Measurements from ENCODE around the gene SHANK1. TPM values are rescaled to one million over a fixed set of nuclear protein-coding genes. Genes with fewer than 3 reads are reported as not detected.
A peak's percentile ranks its signal among the peaks of the same experiment; 100 is the strongest.

SHANK1 gene
- total RNA-seq, 2 experiments from 2014 or later: not detected

GRCh38 chr19:50697414-50698124, 22.0 kb downstream of the SHANK1 start:
- no peak overlapping the region for H3K4me3 Mint-ChIP-seq
- CTCF ChIA-PET: interaction anchor here (0.5 to 0.7 kb wide), 4 partner anchors 52 to 277 kb away, joined by 3 to 4 read pairs (median 3); no protein-coding TSS in a partner anchor
- no peak overlapping the region for H3K27ac Mint-ChIP-seq
- ATAC-seq: no peak
- H3K9me3 Mint-ChIP-seq (ENCODE audit: low read depth): no peaks in the 10 kb centered on the region
- H3K36me3 Mint-ChIP-seq (ENCODE audit: low read depth): no peaks in the 10 kb centered on the region
- no peak for DNase-seq
- H3K27me3 Mint-ChIP-seq: peaks cover 46% of the 10 kb centered on the region
- intact Hi-C loops (cut with DNase I, micrococcal nuclease): no loop called here
- POLR2A ChIA-PET: no interaction called here
- H3K4me1 Mint-ChIP-seq: no peaks in the 10 kb centered on the region

DNA sequence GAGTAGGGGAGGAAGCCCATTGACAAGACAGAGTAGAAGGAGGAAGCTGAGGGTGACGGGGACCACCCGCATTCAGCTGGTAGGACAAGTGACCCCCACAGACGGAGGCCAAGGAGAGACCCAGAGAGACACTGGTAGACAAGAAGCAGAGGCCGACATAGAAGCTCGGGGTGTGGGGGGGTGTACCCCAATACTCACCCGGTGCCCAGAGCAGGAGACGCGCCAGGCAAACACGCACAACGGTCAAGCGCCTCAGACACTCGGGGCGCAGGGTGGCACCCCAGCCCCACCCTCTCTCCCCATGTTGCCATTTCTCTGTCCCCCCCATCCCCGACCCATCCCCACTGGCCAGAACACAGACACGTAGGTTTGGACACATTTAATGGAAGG, 23.5 kb downstream of the SHANK1 start:
- Mint-ChIP-seq H3K27ac (no peak overlapping the region), H3K4me3 (no peak overlapping the region), H3K36me3 (ENCODE audit: low read depth) (no peaks in the 10 kb centered on the region), H3K9me3 (ENCODE audit: low read depth) (no peaks in the 10 kb centered on the region), H3K27me3 (peaks cover 48% of the 10 kb centered on the region), H3K4me1 (no peaks in the 10 kb centered on the region)
- DNase-seq (no peak), ATAC-seq (no peak)
- intact Hi-C loops (cut with DNase I, micrococcal nuclease): no loop called here
- POLR2A ChIA-PET: no interaction called here
- CTCF ChIA-PET: no interaction called here

- no peaks in the 10 kb centered on the region for H3K36me3 Mint-ChIP-seq (ENCODE audit: low read depth)
- ChIA-PET POLR2A (interaction anchor here (1.0 kb wide), 1 partner anchor 19 kb away, joined by 3 read pairs; no protein-coding TSS in a partner anchor), CTCF (interaction anchor here (0.5 kb wide), 1 partner anchor 103 kb away, joined by 3 read pairs; no protein-coding TSS in a partner anchor)
- H3K4me3 Mint-ChIP-seq: no peak overlapping the region
- ATAC-seq (peak; percentile 42), DNase-seq (peak; percentile 60)
- no peak overlapping the region for H3K27ac Mint-ChIP-seq
- intact Hi-C loops (cut with DNase I, micrococcal nuclease): no loop called here
- peaks cover 52% of the 10 kb centered on the region for H3K27me3 Mint-ChIP-seq
- H3K9me3 Mint-ChIP-seq (ENCODE audit: low read depth): no peaks in the 10 kb centered on the region
- no peaks in the 10 kb centered on the region for H3K4me1 Mint-ChIP-seq
Measured at GRCh38 chr19:50695251-50696093, 24.1 kb downstream of the SHANK1 start.

DNA sequence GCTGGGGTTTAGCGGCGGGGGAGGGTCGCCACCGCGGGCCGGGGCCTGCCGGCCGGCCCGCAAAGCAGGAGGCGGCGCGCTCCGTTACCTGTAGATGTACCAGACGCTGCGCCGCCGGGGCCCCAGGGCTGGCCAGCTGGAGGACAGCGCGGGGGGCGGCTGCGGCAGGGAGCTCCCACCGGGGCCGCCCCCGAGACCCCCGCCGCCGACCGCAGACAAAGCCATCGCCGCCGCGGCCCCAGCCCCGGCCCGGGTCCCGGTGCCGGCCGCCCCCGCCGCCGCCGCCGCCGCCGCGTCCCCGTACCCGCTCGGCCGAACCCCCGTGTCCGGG, 24.8 kb downstream of the SHANK1 start:
- Mint-ChIP-seq H3K36me3 (ENCODE audit: low read depth) (no peaks in the 10 kb centered on the region), H3K4me1 (no peaks in the 10 kb centered on the region), H3K27ac (no peak overlapping the region), H3K27me3 (peaks cover 52% of the 10 kb centered on the region), H3K4me3 (no peak overlapping the region), H3K9me3 (ENCODE audit: low read depth) (no peaks in the 10 kb centered on the region)
- no peak for ATAC-seq
- POLR2A ChIA-PET: interaction anchor here (1.0 kb wide), 1 partner anchor 19 kb away, joined by 3 read pairs; no protein-coding TSS in a partner anchor
- no peak for DNase-seq
- intact Hi-C loops (cut with DNase I, micrococcal nuclease): no loop called here
- CTCF ChIA-PET: no interaction called here

DNA sequence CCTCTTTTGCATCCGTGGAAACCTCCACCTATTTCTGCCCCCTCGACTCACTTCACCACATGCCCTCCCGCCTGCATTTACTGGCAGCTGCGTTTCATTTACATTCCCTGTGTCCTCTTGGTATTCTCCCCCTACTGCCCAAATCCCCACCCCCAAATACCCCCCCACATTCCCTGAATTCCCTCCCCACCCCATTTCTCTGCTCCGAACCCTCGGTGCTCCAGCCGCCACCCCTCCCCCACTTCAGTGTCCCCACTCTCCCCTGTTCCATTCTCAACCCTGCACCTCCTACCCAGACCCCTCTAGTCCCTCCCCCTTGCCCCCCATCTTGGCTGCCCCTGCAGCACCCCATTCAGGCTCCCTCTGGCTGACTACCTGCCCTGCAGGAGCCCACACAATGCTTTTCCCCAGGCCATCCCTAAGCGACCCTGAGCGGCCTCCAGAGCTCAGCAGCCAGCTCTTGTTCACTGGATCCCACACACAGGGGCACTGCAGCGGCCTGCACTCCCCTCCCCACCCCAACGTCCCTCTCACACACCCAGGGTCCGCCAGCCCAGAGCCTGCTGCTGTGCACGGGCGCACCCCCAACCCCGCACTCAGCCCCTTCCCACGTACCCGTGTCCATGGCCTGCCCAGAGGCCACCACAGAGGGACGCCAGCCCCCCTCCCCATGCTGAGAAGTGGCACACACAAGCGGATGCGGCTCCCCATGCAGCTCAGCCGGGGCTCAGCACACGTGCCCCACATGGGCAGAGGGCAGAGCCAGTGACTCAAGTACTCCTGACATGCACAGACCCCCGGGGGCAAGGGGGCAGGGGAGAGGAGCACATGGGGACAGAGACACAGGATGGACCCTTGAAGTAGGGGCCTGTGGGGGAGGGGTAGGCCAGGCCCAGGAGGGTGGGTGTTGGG, 26.3 kb downstream of the SHANK1 start:
- no peak overlapping the region for H3K27ac Mint-ChIP-seq
- ATAC-seq: no peak
- no peak for DNase-seq
- POLR2A ChIA-PET: no interaction called here
- H3K4me1 Mint-ChIP-seq: no peaks in the 10 kb centered on the region
- CTCF ChIA-PET: no interaction called here
- intact Hi-C loops (cut with DNase I, micrococcal nuclease): no loop called here
- peaks cover 51% of the 10 kb centered on the region for H3K27me3 Mint-ChIP-seq
- H3K4me3 Mint-ChIP-seq: no peak overlapping the region
- H3K9me3 Mint-ChIP-seq (ENCODE audit: low read depth): no peaks in the 10 kb centered on the region
- no peaks in the 10 kb centered on the region for H3K36me3 Mint-ChIP-seq (ENCODE audit: low read depth)

GRCh38 chr19:50690439-50690838, 29.2 kb downstream of the SHANK1 start:
- Mint-ChIP-seq H3K27ac (no peak overlapping the region), H3K9me3 (ENCODE audit: low read depth) (no peaks in the 10 kb centered on the region), H3K4me3 (no peak overlapping the region), H3K4me1 (no peaks in the 10 kb centered on the region), H3K27me3 (peaks cover 46% of the 10 kb centered on the region), H3K36me3 (ENCODE audit: low read depth) (no peaks in the 10 kb centered on the region)
- CTCF ChIA-PET: no interaction called here
- ATAC-seq (no peak), DNase-seq (no peak)
- POLR2A ChIA-PET: no interaction called here
- intact Hi-C loops (cut with DNase I, micrococcal nuclease): no loop called here

- H3K4me3 Mint-ChIP-seq: no peak overlapping the region
- ATAC-seq: no peak
- DNase-seq: no peak
- CTCF ChIA-PET: no interaction called here
- no peaks in the 10 kb centered on the region for H3K9me3 Mint-ChIP-seq (ENCODE audit: low read depth)
- POLR2A ChIA-PET: no interaction called here
- no peak overlapping the region for H3K27ac Mint-ChIP-seq
- H3K27me3 Mint-ChIP-seq: peaks cover 53% of the 10 kb centered on the region
- no peaks in the 10 kb centered on the region for H3K4me1 Mint-ChIP-seq
- intact Hi-C loops (cut with DNase I, micrococcal nuclease): no loop called here
- H3K36me3 Mint-ChIP-seq (ENCODE audit: low read depth): no peaks in the 10 kb centered on the region
Measured at GRCh38 chr19:50688766-50689165, 30.8 kb downstream of the SHANK1 start.

DNA sequence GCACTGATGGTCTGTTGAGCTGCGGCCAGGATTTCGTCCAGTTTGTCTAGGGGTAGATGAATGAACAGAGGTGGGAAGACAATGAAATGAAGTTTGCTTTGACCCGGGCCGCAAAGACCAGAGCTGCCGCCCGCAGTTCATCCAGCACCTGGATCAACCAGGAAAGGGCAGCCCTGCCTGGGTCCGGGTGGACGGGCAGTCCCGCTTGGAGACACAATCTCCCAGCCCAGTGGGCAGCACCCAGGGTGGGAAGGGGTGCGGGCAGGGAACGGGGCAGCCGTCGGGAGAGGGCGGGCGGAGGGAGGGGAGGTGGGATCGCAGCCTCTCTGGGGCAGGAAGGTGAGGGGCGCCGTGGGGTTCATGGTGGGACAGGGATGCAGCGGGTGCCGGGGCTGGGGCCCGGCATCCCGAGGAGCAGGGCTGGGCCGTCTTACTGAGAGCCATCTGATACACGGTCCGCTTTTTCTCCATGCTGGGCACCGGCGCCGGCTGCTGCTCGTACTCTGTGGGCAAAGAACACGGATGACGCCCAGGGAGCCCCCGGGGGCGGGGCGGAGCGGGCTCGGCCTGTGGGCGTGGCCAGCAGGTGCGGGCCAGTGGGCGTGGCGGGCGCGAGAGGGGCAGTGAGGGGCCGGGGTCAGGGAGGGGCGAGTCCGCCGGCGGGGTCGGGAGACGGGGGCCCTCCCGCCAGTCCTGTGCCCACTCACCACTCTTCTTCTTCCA, 33.1 kb downstream of the SHANK1 start:
- intact Hi-C loops (cut with DNase I, micrococcal nuclease): no loop called here
- H3K27ac Mint-ChIP-seq: no peak overlapping the region

DNA sequence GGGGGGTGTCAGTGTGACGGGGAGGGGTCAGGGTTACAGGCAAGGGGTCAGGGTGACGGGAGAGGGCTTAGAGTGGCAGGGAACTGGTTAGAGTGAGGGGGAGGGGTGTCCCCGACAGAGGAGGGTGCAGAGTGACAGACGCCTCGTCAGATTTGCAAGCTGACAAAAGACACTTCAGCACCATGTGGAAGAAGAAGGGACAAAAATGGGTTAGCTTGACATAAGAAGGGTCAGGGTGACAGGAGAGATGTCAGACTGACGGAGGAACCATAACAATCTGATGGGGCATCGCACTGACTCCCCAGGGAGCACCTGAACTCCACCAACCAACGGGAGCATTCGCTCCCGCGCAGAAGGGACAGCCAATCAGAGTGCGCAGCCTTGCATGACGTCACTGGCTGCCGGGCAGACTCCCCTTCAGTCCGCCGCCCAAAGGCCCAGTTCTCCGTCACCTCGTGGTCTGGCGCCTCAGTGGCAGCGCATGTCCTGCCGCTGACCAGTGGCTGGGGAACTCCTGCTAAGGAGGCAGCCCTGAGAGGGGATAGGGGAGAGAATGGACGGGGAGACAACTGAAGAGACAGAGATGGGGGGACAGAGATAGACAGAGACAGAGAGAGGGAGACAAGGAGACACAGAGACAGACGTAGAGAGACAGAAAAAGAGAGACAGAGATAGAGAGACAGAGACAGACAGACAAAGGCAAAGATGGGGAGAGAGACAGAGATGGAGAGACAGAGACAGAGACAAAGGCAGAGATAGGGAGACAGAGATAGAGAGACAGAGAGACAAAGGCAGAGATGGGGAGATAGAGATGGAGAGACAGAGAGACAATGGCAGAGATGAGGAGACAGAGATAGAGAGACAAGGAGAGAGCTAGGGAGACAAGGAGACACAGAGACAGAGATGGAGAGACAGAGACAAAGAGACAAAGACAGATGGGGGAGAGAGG, 40.2 kb downstream of the SHANK1 start:
- intact Hi-C loops (cut with DNase I, micrococcal nuclease): loop anchor here in 1 of 2 experiments (1.0 to 2.0 kb wide), 3 partner anchors 21 to 71 kb away; no protein-coding TSS in a partner anchor
- Mint-ChIP-seq H3K4me3 (no peak overlapping the region), H3K9me3 (ENCODE audit: low read depth) (no peaks in the 10 kb centered on the region), H3K27ac (no peak overlapping the region), H3K27me3 (peaks cover 36% of the 10 kb centered on the region), H3K36me3 (ENCODE audit: low read depth) (no peaks in the 10 kb centered on the region), H3K4me1 (peaks cover 8% of the 10 kb centered on the region)
- DNase-seq (peak; percentile 91), ATAC-seq (peak; percentile 98)
- POLR2A ChIA-PET: no interaction called here
- CTCF ChIA-PET: interaction anchor here (0.7 to 1.0 kb wide), 2 partner anchors 71 to 1120 kb away, joined by 4 to 7 read pairs; no protein-coding TSS in a partner anchor

More for the DNA sequence above, 33.1 kb downstream of the SHANK1 start:
- H3K9me3 Mint-ChIP-seq (ENCODE audit: low read depth): no peaks in the 10 kb centered on the region
- H3K27me3 Mint-ChIP-seq: peaks cover 41% of the 10 kb centered on the region
- no peak for DNase-seq
- ATAC-seq: no peak
- ChIA-PET CTCF (no interaction called here), POLR2A (no interaction called here)
- no peak overlapping the region for H3K4me3 Mint-ChIP-seq
- no peaks in the 10 kb centered on the region for H3K4me1 Mint-ChIP-seq
- no peaks in the 10 kb centered on the region for H3K36me3 Mint-ChIP-seq (ENCODE audit: low read depth)

DNA sequence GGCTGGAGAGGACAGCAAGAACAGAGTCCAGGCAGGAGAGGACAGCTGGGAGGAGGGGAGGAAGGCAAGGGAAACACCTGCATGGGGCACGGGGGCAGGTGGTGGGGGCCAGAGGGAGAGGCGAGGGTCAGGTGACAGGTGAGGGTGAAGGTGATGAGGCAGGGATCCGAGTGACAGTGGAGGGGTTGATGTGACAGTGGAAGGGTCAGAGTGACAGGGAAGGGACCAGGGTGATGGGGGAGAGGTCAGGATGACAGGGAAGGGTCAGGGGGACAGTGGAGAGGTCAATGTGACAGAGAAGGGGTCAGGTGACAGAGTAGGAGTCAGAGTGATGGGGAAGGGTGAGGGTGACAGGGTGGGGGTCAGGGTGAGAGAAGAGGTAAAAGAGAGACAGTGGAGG, 41.3 kb downstream of the SHANK1 start:
- Mint-ChIP-seq H3K27me3 (peaks cover 38% of the 10 kb centered on the region), H3K4me3 (no peak overlapping the region), H3K27ac (no peak overlapping the region), H3K4me1 (peaks cover 8% of the 10 kb centered on the region), H3K36me3 (ENCODE audit: low read depth) (no peaks in the 10 kb centered on the region), H3K9me3 (ENCODE audit: low read depth) (no peaks in the 10 kb centered on the region)
- no peak for ATAC-seq
- ChIA-PET POLR2A (no interaction called here), CTCF (no interaction called here)
- intact Hi-C loops (cut with DNase I, micrococcal nuclease): loop anchor here in 1 of 2 experiments (2.0 kb wide), 1 partner anchor 70 kb away; no protein-coding TSS in a partner anchor
- no peak for DNase-seq
